ENCODE results near the gene SEC14L5.
"Not testable (repeated sequence)": the region's sequence is repeated elsewhere in the genome, so short reads cannot be mapped to it uniquely, and the experiment has no call there.

Gene SEC14L5

DNA sequence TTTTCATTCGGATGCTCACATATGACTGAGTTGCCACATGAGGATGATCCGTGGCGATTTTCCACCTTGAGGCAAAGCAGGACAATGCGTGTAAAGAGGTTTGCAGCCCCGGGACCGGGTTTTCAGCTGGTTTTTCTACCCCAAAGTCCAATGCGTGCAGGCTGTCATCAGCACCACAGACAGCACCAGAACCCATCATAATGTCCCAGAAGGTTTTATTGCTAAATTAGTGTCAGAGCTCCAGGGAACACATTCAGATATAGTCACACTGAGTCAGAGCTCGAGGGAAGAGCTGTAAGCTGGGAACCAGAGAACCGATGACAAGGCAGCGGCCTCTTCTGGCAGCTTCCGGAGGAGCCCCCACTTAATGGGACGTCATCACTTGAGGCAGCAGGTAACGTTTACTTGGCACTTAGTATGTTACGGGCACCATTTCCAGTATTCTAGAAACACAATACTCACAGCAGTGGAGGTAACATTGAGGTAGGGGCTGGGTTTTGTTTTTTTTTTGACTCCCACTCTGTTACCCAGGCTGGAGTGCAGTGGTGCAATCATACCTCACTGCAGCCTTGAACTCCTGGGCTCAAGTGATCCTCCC, 84.5 kb downstream of the SEC14L5 start:
- Histone ChIP-seq H3K4me2 (peak overlapping the region; percentile 45; the same call in 1 of the 2 replicates), H3K9ac (no peak overlapping the region)

GRCh38 chr16:5044011-5044540, 85.9 kb downstream of the SEC14L5 start:
- no peaks in the 10 kb centered on the region for H3K36me3 ChIP-seq (ENCODE audit: insufficient read depth)
- H2AFZ ChIP-seq (ENCODE audit: low read depth): no peak overlapping the region
- H3K27ac ChIP-seq: no peak overlapping the region
- H3K4me1 ChIP-seq (ENCODE audit: low read depth, poor library complexity, severe bottlenecking): peaks cover 46% of the 10 kb centered on the region
- H3K9ac ChIP-seq: no peak overlapping the region
- TF ChIP-seq CTCF (conservative IDR thresholded peaks at IDR 0.05; ENCODE audit: low read depth, low read length): no peak
- no peaks in the 10 kb centered on the region for H4K20me1 ChIP-seq (ENCODE audit: insufficient read depth)
- no peak overlapping the region for H3K4me3 ChIP-seq (IDR thresholded peaks at IDR 0.05; ENCODE audit: insufficient read depth, low read depth, low read length)
- no peaks in the 10 kb centered on the region for H3K27me3 ChIP-seq (ENCODE audit: insufficient read depth, low read depth)
- H3K4me2 ChIP-seq: no peak overlapping the region
- no peaks in the 10 kb centered on the region for H3K79me2 ChIP-seq (ENCODE audit: insufficient read depth, low read depth)

More for the DNA sequence above, 84.5 kb downstream of the SEC14L5 start:
- no peak overlapping the region for H2AFZ ChIP-seq (ENCODE audit: low read depth)
- H3K4me3 ChIP-seq (IDR thresholded peaks at IDR 0.05; ENCODE audit: insufficient read depth, low read depth, low read length): no peak overlapping the region
- H3K27me3 ChIP-seq (ENCODE audit: insufficient read depth, low read depth): no peaks in the 10 kb centered on the region
- no peak for TF ChIP-seq CTCF (conservative IDR thresholded peaks at IDR 0.05; ENCODE audit: low read depth, low read length)
- H3K4me1 ChIP-seq (ENCODE audit: low read depth, poor library complexity, severe bottlenecking): peaks cover 43% of the 10 kb centered on the region
- no peaks in the 10 kb centered on the region for H4K20me1 ChIP-seq (ENCODE audit: insufficient read depth)
- H3K36me3 ChIP-seq (ENCODE audit: insufficient read depth): no peaks in the 10 kb centered on the region
- H3K27ac ChIP-seq: peak overlapping the region; percentile 40; the same call in 1 of the 2 replicates
- H3K79me2 ChIP-seq (ENCODE audit: insufficient read depth, low read depth): no peaks in the 10 kb centered on the region

- not testable (repeated sequence) for H3K4me2 ChIP-seq; H4K20me1 ChIP-seq (ENCODE audit: insufficient read depth); H3K27ac ChIP-seq; H3K9ac ChIP-seq; H3K4me3 ChIP-seq (IDR thresholded peaks at IDR 0.05; ENCODE audit: insufficient read depth, low read depth, low read length); H3K79me2 ChIP-seq (ENCODE audit: insufficient read depth, low read depth); H2AFZ ChIP-seq (ENCODE audit: low read depth); H3K36me3 ChIP-seq (ENCODE audit: insufficient read depth); H3K27me3 ChIP-seq (ENCODE audit: insufficient read depth, low read depth)
- H3K4me1 ChIP-seq (ENCODE audit: low read depth, poor library complexity, severe bottlenecking): peaks cover 46% of the 10 kb centered on the region
Observed at GRCh38 chr16:5044581-5044980, 86.5 kb downstream of the SEC14L5 start.

DNA sequence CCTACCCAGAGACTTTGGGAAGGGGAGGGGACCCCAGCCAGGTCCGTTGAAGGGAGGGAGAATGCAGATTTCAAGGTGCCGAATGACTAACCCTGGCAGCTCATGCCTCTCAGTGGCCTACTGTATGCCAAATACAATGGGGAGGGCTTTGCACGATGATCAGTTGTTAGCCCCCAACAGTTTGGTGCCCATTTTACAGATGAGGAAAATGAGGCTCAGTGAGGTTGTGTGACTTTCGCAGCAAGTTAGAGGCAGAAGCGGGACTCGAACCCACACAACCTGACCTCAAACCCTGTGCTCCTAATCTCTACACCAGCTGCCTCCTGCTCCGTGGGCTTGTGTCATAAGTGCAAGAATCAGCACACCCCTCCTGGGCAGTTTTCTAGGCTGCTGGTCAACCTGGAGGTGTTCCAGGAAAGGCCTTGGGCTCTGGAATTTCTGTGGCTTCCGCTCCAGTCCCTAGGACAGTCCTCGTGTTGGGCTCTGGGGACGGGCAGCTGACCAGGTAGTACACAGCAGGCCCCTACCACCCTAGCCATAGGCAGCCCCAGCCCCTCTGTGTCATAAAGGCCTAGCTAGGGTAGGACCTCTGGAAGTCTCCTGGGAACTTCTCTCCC, 87.5 kb downstream of the SEC14L5 start:
- H3K4me2 ChIP-seq: no peak overlapping the region
- no peaks in the 10 kb centered on the region for H3K36me3 ChIP-seq (ENCODE audit: insufficient read depth)
- no peak overlapping the region for H3K27ac ChIP-seq
- H3K79me2 ChIP-seq (ENCODE audit: insufficient read depth, low read depth): no peaks in the 10 kb centered on the region
- no peaks in the 10 kb centered on the region for H3K27me3 ChIP-seq (ENCODE audit: insufficient read depth, low read depth)
- H3K4me3 ChIP-seq (IDR thresholded peaks at IDR 0.05; ENCODE audit: insufficient read depth, low read depth, low read length): no peak overlapping the region
- H4K20me1 ChIP-seq (ENCODE audit: insufficient read depth): no peaks in the 10 kb centered on the region
- no peak for TF ChIP-seq CTCF (conservative IDR thresholded peaks at IDR 0.05; ENCODE audit: low read depth, low read length)
- H2AFZ ChIP-seq (ENCODE audit: low read depth): no peak overlapping the region
- H3K4me1 ChIP-seq (ENCODE audit: low read depth, poor library complexity, severe bottlenecking): peaks cover 40% of the 10 kb centered on the region
- no peak overlapping the region for H3K9ac ChIP-seq

DNA sequence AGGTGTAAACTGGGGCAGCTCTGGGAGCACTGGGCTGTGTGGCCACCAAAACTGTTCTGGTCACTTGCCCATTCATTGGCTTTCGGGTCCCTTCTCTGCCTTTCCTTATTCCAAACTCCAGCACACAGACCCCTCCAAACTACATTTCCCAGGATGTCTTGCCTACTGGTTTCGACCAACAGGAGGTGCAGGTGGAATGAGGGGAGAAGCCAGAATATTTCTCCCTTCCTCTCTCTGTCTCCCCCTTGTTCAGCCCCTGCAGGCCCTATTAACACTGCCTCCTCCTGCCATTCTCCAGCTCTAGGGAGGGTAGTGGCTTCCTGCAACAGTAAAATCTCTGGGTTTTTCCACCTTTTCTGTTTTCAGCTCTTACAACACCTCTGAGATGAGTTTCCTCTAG, 88.8 kb downstream of the SEC14L5 start:
- Histone ChIP-seq H3K79me2 (ENCODE audit: insufficient read depth, low read depth) (no peaks in the 10 kb centered on the region), H3K27me3 (ENCODE audit: insufficient read depth, low read depth) (no peaks in the 10 kb centered on the region), H3K4me2 (peak overlapping the region; percentile 48), H3K4me3 (IDR thresholded peaks at IDR 0.05; ENCODE audit: insufficient read depth, low read depth, low read length) (no peak overlapping the region), H3K4me1 (ENCODE audit: low read depth, poor library complexity, severe bottlenecking) (peaks cover 27% of the 10 kb centered on the region), H4K20me1 (ENCODE audit: insufficient read depth) (no peaks in the 10 kb centered on the region), H3K9ac (no peak overlapping the region), H3K27ac (no peak overlapping the region), H3K36me3 (ENCODE audit: insufficient read depth) (no peaks in the 10 kb centered on the region), H2AFZ (ENCODE audit: low read depth) (no peak overlapping the region)
- TF ChIP-seq CTCF (conservative IDR thresholded peaks at IDR 0.05; ENCODE audit: low read depth, low read length): no peak

All from KMS-11 (cell line).